ENCODE measurements around the gene COG5. TPM values are rescaled to one million over a fixed set of nuclear protein-coding genes. Genes with fewer than 3 reads are reported as not detected.

COG5 gene
- total and polyA plus RNA-seq, 9 of the 15 experiments (the other 6 are each of a cell fraction or from before 2014, with no cell fraction given): 15.3 to 75.1 (median 56.4) TPM

GRCh38 chr7:107373354-107373753 lies 190.4 kb downstream of the COG5 start (continued):
- TF ChIP-seq ETV6 (IDR thresholded peaks at IDR 0.05; ENCODE audit: borderline replicate concordance in 1 of 2, low read depth in 2 of 2, low read length in 1 of 2) (no peak), ETV6 (CRISPR knock-in tag; IDR thresholded peaks at IDR 0.05; ENCODE audit: borderline replicate concordance) (no peak), HNRNPL (IDR thresholded peaks at IDR 0.05; ENCODE audit: low read depth, low read length) (no peak), MAFF (IDR thresholded peaks at IDR 0.05; ENCODE audit: low read length) (peak; percentile 56), MAFK (IDR thresholded peaks at IDR 0.05; ENCODE audit: low read length) (peak; percentile 18; the same call in 1 of the 2 replicates), NFE2L1 (tag; IDR thresholded peaks at IDR 0.05; ENCODE audit: borderline replicate concordance, low read depth) (no peak), ZBED1 (IDR thresholded peaks at IDR 0.05) (no peak), GMEB1 (CRISPR knock-in tag; IDR thresholded peaks at IDR 0.05) (no peak), ZNF133 (CRISPR knock-in tag; IDR thresholded peaks at IDR 0.05) (no peak), GATAD2A (IDR thresholded peaks at IDR 0.05) (no peak), ZHX1 (conservative IDR thresholded peaks at IDR 0.05; ENCODE audit: low read length) (no peak)
- TF ChIP-seq, protein P1, sequence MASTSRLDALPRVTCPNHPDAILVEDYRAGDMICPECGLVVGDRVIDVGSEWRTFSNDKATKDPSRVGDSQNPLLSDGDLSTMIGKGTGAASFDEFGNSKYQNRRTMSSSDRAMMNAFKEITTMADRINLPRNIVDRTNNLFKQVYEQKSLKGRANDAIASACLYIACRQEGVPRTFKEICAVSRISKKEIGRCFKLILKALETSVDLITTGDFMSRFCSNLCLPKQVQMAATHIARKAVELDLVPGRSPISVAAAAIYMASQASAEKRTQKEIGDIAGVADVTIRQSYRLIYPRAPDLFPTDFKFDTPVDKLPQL (IDR thresholded peaks at IDR 0.05; ENCODE audit: extremely low read depth, insufficient read length): no peak
